Stimulated activated CD4-positive, alpha-beta T cell treated with anti-CD3 and anti-CD28 coated beads, Interleukin-4, amount 100 ng/mL, for 24 hours (primary cell): Measurements from ENCODE around the gene SDSL.
A peak's percentile ranks its signal among the peaks of the same experiment; 100 is the strongest.

Experiments used
- DNase-seq: peaks from one replicate; pipeline ENCODE4 v3.0.0-alpha.2; 2020

The SDSL gene

GRCh38 chr12:113469949-113470743 is 48.0 kb downstream of the SDSL start:
- no peak for DNase-seq

GRCh38 chr12:113470871-113471618 is 48.9 kb downstream of the SDSL start:
- DNase-seq = no peak

GRCh38 chr12:113471619-113472171 is 49.5 kb downstream of the SDSL start, which contains the start of gene LHX5:
Gene LHX5 (minus strand): TSS chr12:113471871. CDS start chr12:113471498, 373 bp downstream.
- no peak for DNase-seq

- no peak for DNase-seq
Observed at GRCh38 chr12:113472191-113473121, 50.3 kb downstream of the SDSL start.

GRCh38 chr12:113473400-113473799 is 51.2 kb downstream of the SDSL start:
- no peak for DNase-seq

- DNase-seq = no peak
Observed at GRCh38 chr12:113473942-113474341, 51.8 kb downstream of the SDSL start.

GRCh38 chr12:113474635-113475436 is 52.7 kb downstream of the SDSL start:
- DNase-seq = no peak

- no peak for DNase-seq
Observed at GRCh38 chr12:113475451-113476175, 53.4 kb downstream of the SDSL start.

- DNase-seq = no peak
Observed at GRCh38 chr12:113476176-113476986, 54.2 kb downstream of the SDSL start.

GRCh38 chr12:113477171-113477841 is 55.1 kb downstream of the SDSL start:
- no peak for DNase-seq

- no peak for DNase-seq
Observed at GRCh38 chr12:113477842-113478215, 55.6 kb downstream of the SDSL start.

GRCh38 chr12:113478351-113479011 is 56.3 kb downstream of the SDSL start:
- DNase-seq = no peak

GRCh38 chr12:113479216-113479589 is 57.0 kb downstream of the SDSL start:
- DNase-seq = no peak

- DNase-seq = peak; percentile 21
Observed at GRCh38 chr12:113479590-113480335, 57.6 kb downstream of the SDSL start.

GRCh38 chr12:113480336-113480971 is 58.3 kb downstream of the SDSL start:
- no peak for DNase-seq

GRCh38 chr12:113482334-113482733 is 60.2 kb downstream of the SDSL start:
- no peak for DNase-seq

- no peak for DNase-seq
Observed at GRCh38 chr12:113485330-113485729, 63.1 kb downstream of the SDSL start.

GRCh38 chr12:113486722-113487121 is 64.5 kb downstream of the SDSL start:
- no peak for DNase-seq
